GM18517 (cell line): Measurements from ENCODE around the gene DEF6.
"Not testable (repeated sequence)": the region's sequence is repeated elsewhere in the genome, so short reads cannot be mapped to it uniquely, and the experiment has no call there.

Experiments used
- ATAC-seq: cut with Tn5 transposase; IDR thresholded peaks from one replicate; pipeline ENCODE4 v1.9.1; 2021; ENCODE audit warnings: mild to moderate bottlenecking, moderate library complexity; ENCODE audit not compliant: unreplicated experiment

Gene DEF6

GRCh38 chr6:35309611-35310264 lies 12.1 kb downstream of the DEF6 start:
- ATAC-seq = no peak

- no peak for ATAC-seq
Measured at GRCh38 chr6:35310265-35310831, 12.7 kb downstream of the DEF6 start.

GRCh38 chr6:35311390-35312075 lies 13.9 kb downstream of the DEF6 start:
- ATAC-seq = no peak

- ATAC-seq = no peak
Measured at GRCh38 chr6:35312076-35312800, 14.6 kb downstream of the DEF6 start.

GRCh38 chr6:35312807-35313206 lies 15.2 kb downstream of the DEF6 start:
- ATAC-seq = no peak

- ATAC-seq = no peak
Measured at GRCh38 chr6:35317483-35318195, 20.0 kb downstream of the DEF6 start.

GRCh38 chr6:35318196-35319171 lies 20.9 kb downstream of the DEF6 start:
- ATAC-seq = no peak

- no peak for ATAC-seq
Measured at GRCh38 chr6:35319346-35320030, 21.9 kb downstream of the DEF6 start.

GRCh38 chr6:35320031-35320410 lies 22.4 kb downstream of the DEF6 start:
- ATAC-seq = no peak

- no peak for ATAC-seq
Measured at GRCh38 chr6:35321091-35321490, 23.5 kb downstream of the DEF6 start.

GRCh38 chr6:35327349-35328027 lies 29.9 kb downstream of the DEF6 start:
- ATAC-seq = no peak

- no peak for ATAC-seq
Measured at GRCh38 chr6:35328108-35328723, 30.6 kb downstream of the DEF6 start.

- ATAC-seq = not testable (repeated sequence)
Measured at GRCh38 chr6:35328965-35329364, 31.3 kb downstream of the DEF6 start.

- no peak for ATAC-seq
Measured at GRCh38 chr6:35330541-35331119, 33.0 kb downstream of the DEF6 start.

GRCh38 chr6:35332074-35332887 lies 34.7 kb downstream of the DEF6 start:
- ATAC-seq = not testable (repeated sequence)

- no peak for ATAC-seq
Measured at GRCh38 chr6:35341557-35341956, 43.9 kb downstream of the DEF6 start.
